Brain pericyte (primary cell): ENCODE results near the gene SLC35D3.
"Not testable (repeated sequence)": the region's sequence is repeated elsewhere in the genome, so short reads cannot be mapped to it uniquely, and the experiment has no call there.

Experiments
- DNase-seq: peaks from one replicate; pipeline ENCODE4 v3.0.0-alpha.2; 2012; ENCODE audit warnings: low read depth, low spot score

SLC35D3 gene

GRCh38 chr6:136921936-136922684 is at the start of gene SLC35D3:
SLC35D3 (plus strand) TSS chr6:136922301; CDS start chr6:136922429, 128 bp downstream.
- no peak for DNase-seq

- no peak for DNase-seq
Observed at GRCh38 chr6:136873748-136874147, 48.4 kb upstream of the SLC35D3 start.

GRCh38 chr6:136876469-136876868 is 45.6 kb upstream of the SLC35D3 start:
- not testable (repeated sequence) for DNase-seq

GRCh38 chr6:136880748-136881460 is 41.2 kb upstream of the SLC35D3 start:
- no peak for DNase-seq

- DNase-seq, result no peak
Observed at GRCh38 chr6:136886091-136886490, 36.0 kb upstream of the SLC35D3 start.

- DNase-seq, result no peak
Observed at GRCh38 chr6:136887953-136888352, 34.1 kb upstream of the SLC35D3 start.

GRCh38 chr6:136889271-136890193 is 32.6 kb upstream of the SLC35D3 start:
- DNase-seq, result no peak

GRCh38 chr6:136890194-136890839 is 31.8 kb upstream of the SLC35D3 start:
- DNase-seq, result no peak

- DNase-seq, result no peak
Observed at GRCh38 chr6:136890986-136891385, 31.1 kb upstream of the SLC35D3 start.

GRCh38 chr6:136893187-136893586 is 28.9 kb upstream of the SLC35D3 start:
- DNase-seq, result no peak

GRCh38 chr6:136895901-136896300 is 26.2 kb upstream of the SLC35D3 start:
- DNase-seq, result no peak

GRCh38 chr6:136897071-136897470 is 25.0 kb upstream of the SLC35D3 start:
- DNase-seq, result no peak

- DNase-seq, result no peak
Observed at GRCh38 chr6:136901212-136901784, 20.8 kb upstream of the SLC35D3 start.

- DNase-seq, result not testable (repeated sequence)
Observed at GRCh38 chr6:136904477-136904876, 17.6 kb upstream of the SLC35D3 start.

GRCh38 chr6:136914947-136915346 is 7.2 kb upstream of the SLC35D3 start:
- DNase-seq, result no peak

GRCh38 chr6:136918706-136919105 is 3.4 kb upstream of the SLC35D3 start:
- DNase-seq, result no peak

- no peak for DNase-seq
Observed at GRCh38 chr6:136920216-136920615, 1.9 kb upstream of the SLC35D3 start.

GRCh38 chr6:136920671-136921380 is 1.3 kb upstream of the SLC35D3 start:
- DNase-seq, result no peak

GRCh38 chr6:136921381-136921935 is 643 bp upstream of the SLC35D3 start:
- no peak for DNase-seq

GRCh38 chr6:136922685-136923006 is 545 bp downstream of the SLC35D3 start:
- no peak for DNase-seq
